ENCODE measurements around the gene TSFM.

DNA sequence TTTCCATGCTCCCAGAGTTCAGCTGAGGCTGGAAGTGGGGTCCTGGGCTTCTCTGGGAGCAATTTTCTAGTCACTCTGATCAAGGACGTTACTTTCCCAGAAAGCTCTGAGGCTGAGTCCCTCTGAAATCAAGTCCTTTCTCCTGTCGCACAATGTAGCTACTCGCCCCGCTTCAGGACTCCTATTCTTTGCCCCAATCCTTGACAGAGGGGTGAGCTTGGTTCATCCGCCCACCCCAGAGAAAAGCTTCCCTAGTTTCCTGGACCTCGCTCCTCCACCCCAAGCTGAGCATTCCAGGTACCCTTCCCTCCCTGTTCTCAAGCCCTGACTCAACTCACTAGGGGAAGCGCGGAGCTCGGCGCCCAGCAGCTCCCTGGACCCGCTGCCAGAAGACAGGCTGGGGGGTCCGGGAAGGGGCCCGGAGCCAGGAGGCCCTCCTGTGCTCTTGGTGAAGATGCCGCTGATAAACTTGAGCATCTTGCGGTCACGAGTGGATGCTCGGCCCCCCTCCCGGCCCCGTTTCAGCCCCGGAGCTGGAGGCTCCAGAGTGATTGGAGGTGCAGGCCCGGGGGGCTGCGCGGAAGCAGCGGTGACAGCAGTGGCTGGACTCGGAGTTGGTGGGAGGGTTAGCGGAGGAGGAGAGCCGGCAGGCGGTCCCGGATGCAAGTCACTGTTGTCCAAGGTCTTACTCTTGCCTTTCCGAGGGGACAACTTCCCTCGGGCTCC lies 45.7 kb upstream of the TSFM start:
- no peak for TF ChIP-seq CTCF (conservative IDR thresholded peaks at IDR 0.05; ENCODE audit: low read depth, low read length)
- TF ChIP-seq RAD21 (IDR thresholded peaks at IDR 0.05; ENCODE audit: low read length) = no peak
- TF ChIP-seq POLR2A (IDR thresholded peaks at IDR 0.05; ENCODE audit: low read depth, low read length) = no peak
- no peak for TF ChIP-seq CHD1 (IDR thresholded peaks at IDR 0.05; ENCODE audit: low read depth, low read length)
- TF ChIP-seq RFX5 (IDR thresholded peaks at IDR 0.05; ENCODE audit: low read depth, low read length) = no peak
